Activated naive CD4-positive, alpha-beta T cell treated with anti-CD3 and anti-CD28 coated beads, Interleukin-2, amount 50 U/mL, for 72 hours (primary cell): ENCODE data around the gene SRSF1. TPM values are rescaled to one million over a fixed set of nuclear protein-coding genes. Genes with fewer than 3 reads are reported as not detected.

Experiments
- ATAC-seq, 2 donors: fragments of 150-1000 bp; cut with Tn5 transposase; 2 replicates each; pipeline ENCODE4 v1.10.0; 2021; ENCODE audit warnings: mild to moderate bottlenecking in 2 of 2, moderate library complexity in 2 of 2
- DNase-seq, 2 donors: peaks; one replicate each; pipeline ENCODE4 v3.0.0; 2021 to 2022; ENCODE audit warnings: low spot score in 2 of 2
- H3K27ac Mint-ChIP-seq, 2 donors: one replicate each; pipeline ENCODE4 v1.8.0; 2022; ENCODE audit warnings: mild to moderate bottlenecking in 2 of 2, mixed read lengths in 2 of 2
- H3K36me3 Mint-ChIP-seq, 2 donors: one replicate each; pipeline ENCODE4 v1.8.0; 2022; ENCODE audit warnings: mixed read lengths in 2 of 2
- H3K9me3 Mint-ChIP-seq, 2 donors: one replicate each; pipeline ENCODE4 v1.8.0; 2022; ENCODE audit warnings: mixed read lengths in 2 of 2
- total RNA-seq, 2 donors: library from RNA; stranded (reverse); gene quantifications; one replicate each; pipeline ENCODE4 v1.2.3, GENCODE V29; 2022

The SRSF1 gene
- total RNA-seq, 2 donors from 2014 or later: 188 to 351 TPM

DNA sequence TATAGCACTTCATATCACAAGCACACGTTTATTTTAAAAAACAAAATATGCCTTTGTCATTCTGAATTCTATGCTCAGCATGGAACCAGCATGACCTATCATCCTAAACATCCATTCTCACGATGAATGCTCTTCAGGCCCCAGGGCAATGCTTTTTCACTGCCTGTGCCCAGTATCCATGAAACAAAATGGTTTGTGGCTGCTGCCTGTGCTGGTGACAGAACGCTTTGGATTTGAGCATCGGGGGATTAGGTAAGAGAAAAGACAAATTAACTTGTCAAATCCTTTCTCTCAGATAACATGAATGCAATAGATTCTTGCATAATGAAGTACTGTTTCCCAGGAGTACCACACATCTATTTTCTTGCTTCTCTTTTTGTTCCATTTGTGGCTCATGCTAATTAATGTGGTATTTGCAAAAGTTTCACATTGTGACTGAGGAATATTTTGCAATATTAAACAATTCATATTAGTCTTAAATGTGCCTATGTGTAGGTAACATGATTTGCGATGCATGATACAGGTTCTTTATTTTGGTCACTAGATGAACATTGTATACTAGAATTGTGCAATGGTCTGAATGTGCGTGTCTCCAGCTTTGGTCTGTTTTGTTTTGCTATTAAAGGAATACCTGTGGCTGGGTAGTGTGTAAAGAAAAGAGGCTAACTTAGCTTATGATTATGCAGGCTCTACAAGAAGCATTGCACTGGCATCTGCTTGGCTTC lies 25.8 kb upstream of the SRSF1 start:
- DNase-seq (no peak), ATAC-seq (no peak)
- no peak overlapping the region for H3K27ac Mint-ChIP-seq
- peaks cover 0 to 5% of the 10 kb centered on the region in 2 donors for H3K36me3 Mint-ChIP-seq
- H3K9me3 Mint-ChIP-seq: peaks cover 0 to 5% of the 10 kb centered on the region in 2 donors

DNA sequence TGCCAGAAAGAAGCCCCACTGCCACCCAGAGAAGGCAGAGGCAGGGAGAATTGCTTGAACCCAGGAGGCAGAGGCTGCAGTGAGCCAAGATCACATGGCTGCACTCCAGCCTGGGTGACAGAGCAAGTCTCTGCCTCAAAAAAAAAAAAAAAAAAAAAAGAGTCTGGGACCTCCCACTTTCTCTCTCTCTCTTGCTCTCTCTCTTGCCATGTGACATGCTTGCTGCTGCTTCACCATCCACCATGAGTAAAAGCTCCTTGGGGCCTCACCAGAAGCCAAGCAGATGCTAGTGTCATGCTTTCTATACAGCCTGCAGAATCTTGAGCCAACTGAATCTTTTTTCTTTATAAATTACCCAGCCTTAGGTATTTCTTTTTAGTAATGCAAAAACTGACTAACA lies 21.5 kb upstream of the SRSF1 start:
- Mint-ChIP-seq H3K27ac (no peak overlapping the region), H3K9me3 (peaks cover 0 to 5% of the 10 kb centered on the region in 2 donors), H3K36me3 (peaks cover 0 to 5% of the 10 kb centered on the region in 2 donors)
- no peak for ATAC-seq
- no peak for DNase-seq

- H3K9me3 Mint-ChIP-seq: no peaks in the 10 kb centered on the region
- no peak for DNase-seq
- no peaks in the 10 kb centered on the region for H3K36me3 Mint-ChIP-seq
- no peak for ATAC-seq
- H3K27ac Mint-ChIP-seq: no peak overlapping the region
Measured at GRCh38 chr17:58020401-58020800, 13.4 kb upstream of the SRSF1 start.

DNA sequence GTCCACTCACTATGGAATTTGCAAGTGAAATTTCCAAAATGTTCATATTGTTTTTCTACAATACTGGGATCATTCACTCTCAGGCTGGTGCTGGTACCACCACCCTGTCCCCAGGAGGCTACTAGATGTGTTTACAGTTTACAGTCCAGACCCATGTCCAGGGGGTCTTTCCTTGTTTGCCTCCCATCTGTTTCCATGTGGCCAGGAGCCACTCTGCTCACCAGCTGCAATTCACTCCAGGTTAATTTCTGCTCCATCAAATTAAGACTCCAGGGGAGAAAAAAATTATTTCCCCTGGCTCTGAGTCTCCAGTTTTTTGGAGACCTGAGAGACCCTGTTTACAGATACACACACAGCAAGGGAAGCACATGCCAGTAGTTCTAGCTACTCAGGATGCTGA lies 12.5 kb upstream of the SRSF1 start:
- Mint-ChIP-seq H3K27ac (no peak overlapping the region), H3K9me3 (no peaks in the 10 kb centered on the region), H3K36me3 (no peaks in the 10 kb centered on the region)
- ATAC-seq (no peak), DNase-seq (no peak)

GRCh38 chr17:58019039-58019438 lies 12.0 kb upstream of the SRSF1 start:
- no peaks in the 10 kb centered on the region for H3K9me3 Mint-ChIP-seq
- no peak for DNase-seq
- no peak for ATAC-seq
- H3K27ac Mint-ChIP-seq: no peak overlapping the region
- no peaks in the 10 kb centered on the region for H3K36me3 Mint-ChIP-seq

DNA sequence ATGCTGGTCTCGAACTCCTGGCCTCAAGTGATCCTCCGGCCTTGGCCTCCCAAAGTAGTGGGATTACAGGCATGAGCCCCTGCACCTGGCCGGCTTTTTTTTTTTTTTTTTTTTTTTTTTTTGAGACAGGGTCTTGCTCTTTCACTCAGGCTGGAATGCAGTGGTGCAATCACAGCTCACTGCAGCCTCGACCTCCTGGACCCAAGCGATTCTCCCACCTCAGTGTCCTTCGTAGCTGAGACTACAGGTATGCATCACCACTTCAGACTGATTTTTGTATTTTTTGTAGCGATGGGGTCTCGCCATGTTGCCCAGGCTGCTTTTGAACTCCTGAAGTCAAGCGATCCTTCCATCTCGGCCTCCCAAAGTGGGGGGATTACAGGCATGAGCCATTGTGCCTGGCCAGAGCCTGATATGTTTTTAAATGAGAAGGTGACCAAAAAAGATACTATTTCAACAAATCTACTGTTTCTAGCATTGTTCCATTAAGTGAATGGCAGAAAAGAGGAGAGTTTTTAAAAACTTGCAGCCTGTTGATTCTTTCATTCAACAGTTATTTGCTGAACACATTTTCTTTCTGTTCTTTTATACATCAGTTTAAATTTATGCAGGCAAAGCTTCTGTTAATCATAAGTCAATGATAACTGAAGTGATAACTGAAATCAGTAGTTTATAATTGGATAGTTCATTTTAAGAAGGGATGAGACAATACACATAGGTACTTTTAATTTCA lies 3.2 kb upstream of the SRSF1 start:
- H3K27ac Mint-ChIP-seq: no peak overlapping the region
- H3K36me3 Mint-ChIP-seq: peaks cover 25 to 28% of the 10 kb centered on the region in 2 donors
- no peaks in the 10 kb centered on the region for H3K9me3 Mint-ChIP-seq
- DNase-seq: no peak
- ATAC-seq: no peak

DNA sequence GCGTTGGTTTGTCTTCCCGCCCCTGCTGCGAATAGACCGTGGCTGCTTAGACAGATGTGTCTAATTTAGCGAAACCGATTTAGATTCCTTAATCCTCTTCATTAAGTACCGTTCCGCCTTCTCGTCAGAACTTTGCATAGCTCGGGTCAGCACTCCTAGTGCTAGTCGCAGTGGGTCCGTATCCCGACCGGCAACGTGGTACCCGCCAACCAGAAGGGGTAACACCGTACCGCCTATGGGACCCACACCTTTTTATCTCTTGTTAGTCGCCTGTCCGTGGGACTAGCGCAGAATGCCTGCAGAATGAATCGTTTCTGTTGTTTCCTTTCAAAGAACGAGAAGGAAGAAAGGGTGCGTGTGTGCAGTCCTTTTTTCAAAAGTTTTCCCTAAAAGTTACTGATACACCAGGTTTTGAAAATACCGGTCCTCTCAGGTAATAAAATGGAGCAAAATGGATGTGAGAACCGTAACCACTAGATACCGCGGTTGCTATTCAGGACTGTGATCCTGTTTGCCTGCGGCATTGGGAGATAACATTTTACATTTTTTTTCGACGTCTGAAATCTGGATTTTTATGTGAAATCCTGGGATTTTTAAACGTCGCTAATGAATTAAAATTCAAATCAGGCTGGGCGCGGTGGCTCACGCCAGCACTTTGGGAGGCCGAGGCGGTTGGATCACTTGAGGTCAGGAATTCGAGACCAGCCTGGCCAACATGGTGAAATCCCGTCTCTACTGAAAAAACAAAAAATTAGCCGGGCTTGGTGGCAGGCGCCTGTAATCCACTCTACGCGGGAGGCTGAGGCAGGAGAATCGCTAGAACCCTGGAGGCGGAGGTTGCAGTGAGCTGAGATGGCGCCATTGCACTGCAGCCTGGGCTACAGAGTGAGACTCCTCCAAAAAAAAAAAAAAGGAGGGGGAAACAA lies 998 bp upstream of the SRSF1 start:
- peak; percentile 40 to 43 for ATAC-seq
- H3K9me3 Mint-ChIP-seq: no peaks in the 10 kb centered on the region
- DNase-seq: no peak
- peaks cover 45 to 47% of the 10 kb centered on the region in 2 donors for H3K36me3 Mint-ChIP-seq
- peak overlapping the region; percentile 99 to 100 for H3K27ac Mint-ChIP-seq

- Mint-ChIP-seq H3K27ac (peak overlapping the region; percentile 99 to 100), H3K9me3 (no peaks in the 10 kb centered on the region), H3K36me3 (peaks cover 54 to 59% of the 10 kb centered on the region in 2 donors)
- ATAC-seq: peak; percentile 9 to 36
- DNase-seq: peak; percentile 59 to 83
Measured at GRCh38 chr17:58006560-58006923, 504 bp downstream of the SRSF1 start.

- Mint-ChIP-seq H3K27ac (peak overlapping the region; percentile 99 to 100), H3K36me3 (peaks cover 54 to 59% of the 10 kb centered on the region in 2 donors), H3K9me3 (no peaks in the 10 kb centered on the region)
- ATAC-seq (no peak), DNase-seq (no peak)
Measured at GRCh38 chr17:58005728-58006559, 1.1 kb downstream of the SRSF1 start.

DNA sequence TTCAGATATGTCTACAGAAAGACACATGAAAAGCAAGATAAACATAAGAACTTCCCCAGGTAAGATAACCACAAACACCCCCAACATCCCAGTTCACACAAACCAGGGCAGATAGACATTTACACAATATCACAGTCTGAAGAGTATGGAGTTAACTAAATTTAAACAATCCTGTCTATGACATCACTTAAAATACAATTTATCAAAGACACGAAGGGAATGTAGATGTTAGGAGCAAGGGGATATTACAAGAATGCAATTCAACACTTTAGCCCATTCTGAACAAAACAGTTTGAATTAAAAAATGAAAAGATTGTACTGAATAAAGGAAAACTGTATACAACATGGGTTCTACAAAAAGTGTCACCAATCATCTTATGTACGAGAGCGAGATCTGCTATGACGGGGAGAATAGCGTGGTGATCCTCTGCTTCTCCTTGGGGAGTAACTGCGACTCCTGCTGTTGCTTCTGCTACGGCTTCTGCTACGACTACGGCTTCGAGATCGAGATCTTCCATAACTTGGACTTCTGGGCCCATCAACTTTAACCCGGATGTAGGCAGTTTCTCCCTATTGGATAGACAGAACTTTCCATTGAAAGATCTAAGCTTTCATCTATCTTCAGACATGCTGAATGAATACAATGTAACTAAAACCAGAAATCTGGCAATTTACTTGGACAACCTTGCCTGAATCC lies 1.9 kb downstream of the SRSF1 start:
- no peaks in the 10 kb centered on the region for H3K9me3 Mint-ChIP-seq
- ATAC-seq (no peak), DNase-seq (no peak)
- H3K36me3 Mint-ChIP-seq: peaks cover 54 to 55% of the 10 kb centered on the region in 2 donors
- peak overlapping the region; percentile 99 to 100 for H3K27ac Mint-ChIP-seq

GRCh38 chr17:58004060-58004459 lies 3.0 kb downstream of the SRSF1 start:
- Mint-ChIP-seq H3K36me3 (peaks cover 54 to 57% of the 10 kb centered on the region in 2 donors), H3K27ac (peak overlapping the region; percentile 50 to 64), H3K9me3 (no peaks in the 10 kb centered on the region)
- DNase-seq (no peak), ATAC-seq (no peak)

DNA sequence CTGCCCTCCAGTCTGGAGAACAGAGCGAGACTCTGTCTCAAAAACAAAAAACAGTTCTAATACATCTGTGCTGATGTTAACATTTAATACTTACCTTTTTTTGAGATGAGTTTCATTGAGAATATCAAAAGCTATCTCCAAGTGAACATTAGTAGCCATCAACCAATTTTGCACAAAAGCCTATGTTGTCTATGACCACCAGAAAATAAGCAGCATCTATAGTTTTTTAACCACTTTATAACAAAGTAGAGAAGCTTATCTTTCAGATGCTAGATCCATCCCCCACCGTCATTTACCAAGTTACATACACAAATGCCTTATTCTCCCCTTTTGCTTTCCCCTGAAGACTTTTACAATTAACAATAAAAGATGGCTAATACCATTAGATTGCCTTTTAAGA lies 4.1 kb downstream of the SRSF1 start:
- Mint-ChIP-seq H3K9me3 (no peaks in the 10 kb centered on the region), H3K27ac (peak overlapping the region; percentile 62 to 65), H3K36me3 (peaks cover 50 to 58% of the 10 kb centered on the region in 2 donors)
- ATAC-seq (no peak), DNase-seq (no peak)

DNA sequence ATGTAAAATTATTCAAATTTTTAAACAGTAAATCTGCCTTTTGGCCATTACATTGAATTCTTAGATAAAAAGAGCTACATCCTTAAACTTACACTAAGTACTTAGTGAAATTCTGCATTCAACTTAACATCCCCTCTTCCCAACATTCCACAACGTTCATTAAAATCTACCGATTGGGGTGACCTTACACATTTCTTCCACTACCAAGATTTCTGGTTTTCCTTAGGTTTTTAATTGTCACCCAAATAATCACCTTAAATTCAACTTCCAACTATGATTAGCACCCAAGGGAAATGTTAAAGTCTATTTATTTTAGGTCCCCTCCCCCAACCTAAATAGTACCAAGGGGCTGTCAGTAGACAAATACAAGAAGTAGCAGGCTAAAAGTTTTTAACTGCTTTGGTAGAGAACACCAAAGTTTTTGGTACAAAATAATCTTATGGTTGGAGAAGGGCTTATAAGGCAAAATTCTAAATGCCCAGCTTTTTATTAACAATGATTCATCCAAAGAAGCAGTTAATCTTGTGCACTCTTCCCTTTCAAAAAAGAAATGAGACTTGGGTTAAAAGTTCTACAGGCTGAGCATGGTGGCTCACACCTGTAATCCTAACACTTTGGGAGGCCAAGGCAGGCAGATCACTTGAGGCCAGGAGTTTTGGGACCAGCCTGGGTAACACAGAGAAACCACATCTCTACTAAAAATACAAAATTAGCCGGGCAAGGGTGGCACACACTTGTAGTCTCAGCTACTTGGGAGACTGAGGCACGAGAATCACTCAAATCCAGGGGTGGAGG lies 4.7 kb downstream of the SRSF1 start:
- H3K27ac Mint-ChIP-seq: peak overlapping the region; percentile 62 to 65
- ATAC-seq (no peak), DNase-seq (no peak)
- peaks cover 46 to 62% of the 10 kb centered on the region in 2 donors for H3K36me3 Mint-ChIP-seq
- no peaks in the 10 kb centered on the region for H3K9me3 Mint-ChIP-seq

GRCh38 chr17:58001461-58002124 lies 5.5 kb downstream of the SRSF1 start:
- Mint-ChIP-seq H3K36me3 (peaks cover 40 to 64% of the 10 kb centered on the region in 2 donors), H3K9me3 (no peaks in the 10 kb centered on the region), H3K27ac (peak overlapping the region; percentile 62 to 65)
- no peak for ATAC-seq
- DNase-seq: no peak
